ENCODE measurements around the gene OSM.

OSM gene

DNA sequence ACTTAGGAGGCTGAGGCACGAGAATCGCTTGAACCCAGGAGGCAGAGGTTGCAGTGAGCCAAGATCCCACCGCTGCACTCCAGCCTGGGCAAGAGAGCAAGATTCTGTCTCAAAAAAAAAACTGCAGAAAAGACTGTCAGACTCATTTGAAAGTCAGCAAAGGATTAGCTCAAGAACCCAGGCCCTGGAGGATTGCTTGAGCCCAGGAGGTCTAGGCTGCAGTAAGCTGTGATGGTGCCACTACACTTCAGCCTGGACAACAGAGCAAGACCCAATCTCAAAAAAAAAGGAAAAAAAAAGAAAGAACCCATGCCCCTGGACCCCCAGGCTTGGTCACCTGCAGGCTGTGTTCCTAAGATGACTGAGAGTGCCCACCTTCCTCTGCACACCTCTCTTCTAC lies 36.3 kb downstream of the OSM start:
- no peak for DNase-seq
- Histone ChIP-seq H3K27me3 (replicated peaks; ENCODE audit: insufficient read depth, low read length) (peaks cover 62% of the 10 kb centered on the region), H3K9me3 (replicated peaks; ENCODE audit: insufficient read depth, low read length) (no peaks in the 10 kb centered on the region), H2AFZ (ENCODE audit: low read length) (no peak overlapping the region), H3K36me3 (replicated peaks; ENCODE audit: insufficient read depth, low read length) (no peaks in the 10 kb centered on the region), H3K4me1 (ENCODE audit: low read length) (no peaks in the 10 kb centered on the region), H3K9me2 (replicated peaks; ENCODE audit: insufficient read depth, low read length) (no peaks in the 10 kb centered on the region), H3K4me3 (ENCODE audit: low read length) (no peak overlapping the region), H3F3A (ENCODE audit: insufficient read depth, low read length) (no peaks in the 10 kb centered on the region), H3K79me2 (ENCODE audit: low read length) (no peaks in the 10 kb centered on the region), H3K27ac (ENCODE audit: low read length) (no peak overlapping the region), H4K20me1 (ENCODE audit: insufficient read depth, low read length) (no peaks in the 10 kb centered on the region), H3K4me2 (ENCODE audit: low read depth, low read length) (no peak overlapping the region), H3K9ac (ENCODE audit: low read length) (no peak overlapping the region)
- no peak for TF ChIP-seq EZH2 (optimal IDR thresholded peaks at IDR 0.05; ENCODE audit: low read depth, low read length)
- TF ChIP-seq EZH2phosphoT487 (IDR thresholded peaks at IDR 0.05; ENCODE audit: low read length): no peak
- TF ChIP-seq, protein P1, sequence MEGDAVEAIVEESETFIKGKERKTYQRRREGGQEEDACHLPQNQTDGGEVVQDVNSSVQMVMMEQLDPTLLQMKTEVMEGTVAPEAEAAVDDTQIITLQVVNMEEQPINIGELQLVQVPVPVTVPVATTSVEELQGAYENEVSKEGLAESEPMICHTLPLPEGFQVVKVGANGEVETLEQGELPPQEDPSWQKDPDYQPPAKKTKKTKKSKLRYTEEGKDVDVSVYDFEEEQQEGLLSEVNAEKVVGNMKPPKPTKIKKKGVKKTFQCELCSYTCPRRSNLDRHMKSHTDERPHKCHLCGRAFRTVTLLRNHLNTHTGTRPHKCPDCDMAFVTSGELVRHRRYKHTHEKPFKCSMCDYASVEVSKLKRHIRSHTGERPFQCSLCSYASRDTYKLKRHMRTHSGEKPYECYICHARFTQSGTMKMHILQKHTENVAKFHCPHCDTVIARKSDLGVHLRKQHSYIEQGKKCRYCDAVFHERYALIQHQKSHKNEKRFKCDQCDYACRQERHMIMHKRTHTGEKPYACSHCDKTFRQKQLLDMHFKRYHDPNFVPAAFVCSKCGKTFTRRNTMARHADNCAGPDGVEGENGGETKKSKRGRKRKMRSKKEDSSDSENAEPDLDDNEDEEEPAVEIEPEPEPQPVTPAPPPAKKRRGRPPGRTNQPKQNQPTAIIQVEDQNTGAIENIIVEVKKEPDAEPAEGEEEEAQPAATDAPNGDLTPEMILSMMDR (IDR thresholded peaks at IDR 0.05; ENCODE audit: low read length): no peak

DNA sequence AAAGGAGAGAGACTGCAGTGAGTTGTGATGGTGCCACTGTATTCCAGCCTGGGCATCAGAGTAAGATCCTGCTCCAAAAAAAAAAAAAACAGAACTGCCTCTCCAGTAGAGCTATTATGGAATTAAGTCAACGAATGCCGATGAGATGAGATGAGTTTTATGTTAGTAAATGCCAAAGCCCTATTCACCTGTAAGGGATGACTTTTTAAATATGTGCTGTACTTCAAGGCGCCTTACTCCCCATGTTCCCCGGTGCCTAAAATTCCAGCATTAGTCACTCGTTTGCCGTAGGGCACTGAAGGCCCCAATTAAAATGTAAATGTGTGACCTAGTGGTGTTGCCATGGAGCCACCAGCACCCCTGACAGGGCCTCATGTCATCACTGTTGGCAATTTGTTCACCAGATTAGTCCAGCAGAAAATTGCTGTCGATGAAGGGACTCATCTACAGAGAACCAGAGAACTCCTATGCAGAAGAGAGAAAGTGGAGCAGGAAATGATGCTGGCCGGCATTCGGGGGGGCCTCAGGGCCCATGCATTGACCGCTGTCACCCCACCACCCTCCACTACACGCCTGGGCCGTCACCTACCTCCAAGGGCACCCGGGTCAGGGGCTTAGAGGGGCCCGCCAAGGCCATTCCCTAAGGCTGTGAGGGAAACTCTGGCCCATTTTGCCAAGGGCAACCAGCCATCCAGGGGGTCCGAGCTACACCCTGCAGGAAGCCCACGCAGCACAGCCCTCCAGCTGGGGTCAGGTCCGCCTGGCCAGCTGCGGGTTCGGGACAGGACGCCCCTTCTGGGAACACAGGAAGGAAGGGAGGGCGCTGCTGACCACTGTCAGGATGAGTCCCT lies 37.9 kb downstream of the OSM start:
- H3K9me3 ChIP-seq (replicated peaks; ENCODE audit: insufficient read depth, low read length): no peaks in the 10 kb centered on the region
- TF ChIP-seq EZH2phosphoT487 (IDR thresholded peaks at IDR 0.05; ENCODE audit: low read length) (no peak), EZH2 (optimal IDR thresholded peaks at IDR 0.05; ENCODE audit: low read depth, low read length) (no peak)
- TF ChIP-seq, protein P1 (IDR thresholded peaks at IDR 0.05; ENCODE audit: low read length): no peak
- H3K9ac ChIP-seq (ENCODE audit: low read length): no peak overlapping the region
- no peaks in the 10 kb centered on the region for H3K79me2 ChIP-seq (ENCODE audit: low read length)
- H3K4me1 ChIP-seq (ENCODE audit: low read length): peaks cover 16% of the 10 kb centered on the region
- H3K27me3 ChIP-seq (replicated peaks; ENCODE audit: insufficient read depth, low read length): peaks cover 65% of the 10 kb centered on the region
- H3K4me2 ChIP-seq (ENCODE audit: low read depth, low read length): no peak overlapping the region
- H3K4me3 ChIP-seq (ENCODE audit: low read length): no peak overlapping the region
- no peak overlapping the region for H3K27ac ChIP-seq (ENCODE audit: low read length)
- H2AFZ ChIP-seq (ENCODE audit: low read length): no peak overlapping the region
- DNase-seq: no peak
- peaks cover 11% of the 10 kb centered on the region for H3F3A ChIP-seq (ENCODE audit: insufficient read depth, low read length)
- H4K20me1 ChIP-seq (ENCODE audit: insufficient read depth, low read length): no peaks in the 10 kb centered on the region
- H3K36me3 ChIP-seq (replicated peaks; ENCODE audit: insufficient read depth, low read length): no peaks in the 10 kb centered on the region
- H3K9me2 ChIP-seq (replicated peaks; ENCODE audit: insufficient read depth, low read length): no peaks in the 10 kb centered on the region

DNA sequence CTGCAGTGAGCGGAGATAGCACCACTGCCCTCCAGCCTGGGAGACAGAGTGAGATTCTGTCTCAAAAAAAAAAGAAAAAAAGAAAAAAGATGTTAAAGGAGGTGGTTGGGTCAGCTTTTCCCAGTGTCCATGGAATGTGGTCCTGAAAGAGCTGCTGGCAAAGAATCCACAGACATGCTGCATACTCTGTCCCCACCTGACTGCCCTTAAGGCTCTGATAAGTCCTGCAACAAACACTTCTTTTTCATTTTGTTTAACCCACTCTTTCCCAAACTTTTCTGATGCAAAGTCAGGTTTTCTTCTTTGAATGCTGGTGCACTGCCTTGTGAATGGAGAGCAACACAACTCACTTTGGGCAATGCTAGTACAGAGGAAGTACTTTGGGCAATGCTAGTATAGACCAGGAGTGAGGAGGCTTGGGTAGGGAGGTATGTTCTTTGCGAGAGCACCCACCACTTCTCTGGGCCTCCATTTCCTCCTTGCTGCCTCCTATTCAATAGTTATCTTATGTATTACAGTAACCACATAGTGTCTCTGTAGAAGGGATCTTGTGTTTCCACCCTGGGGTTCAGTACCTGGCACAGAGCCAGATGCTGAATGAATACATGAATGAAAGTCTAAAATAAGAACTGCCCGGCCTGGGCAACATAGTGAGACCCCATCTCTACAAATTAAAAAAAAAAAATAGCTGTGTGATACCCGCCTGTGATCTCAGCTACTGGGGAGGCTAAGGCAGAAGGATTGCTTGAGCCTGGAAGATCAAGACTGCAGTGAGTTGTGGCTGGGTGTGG lies 39.0 kb downstream of the OSM start:
- Histone ChIP-seq H3K4me3 (ENCODE audit: low read length) (no peak overlapping the region), H3K9me2 (replicated peaks; ENCODE audit: insufficient read depth, low read length) (no peaks in the 10 kb centered on the region), H3K36me3 (replicated peaks; ENCODE audit: insufficient read depth, low read length) (no peaks in the 10 kb centered on the region), H3K4me2 (ENCODE audit: low read depth, low read length) (no peak overlapping the region), H3K27me3 (replicated peaks; ENCODE audit: insufficient read depth, low read length) (peaks cover 58% of the 10 kb centered on the region), H3K27ac (ENCODE audit: low read length) (no peak overlapping the region), H3K9ac (ENCODE audit: low read length) (no peak overlapping the region), H3K4me1 (ENCODE audit: low read length) (peaks cover 22% of the 10 kb centered on the region), H2AFZ (ENCODE audit: low read length) (no peak overlapping the region), H3F3A (ENCODE audit: insufficient read depth, low read length) (peaks cover 11% of the 10 kb centered on the region), H3K79me2 (ENCODE audit: low read length) (no peaks in the 10 kb centered on the region), H3K9me3 (replicated peaks; ENCODE audit: insufficient read depth, low read length) (no peaks in the 10 kb centered on the region), H4K20me1 (ENCODE audit: insufficient read depth, low read length) (no peaks in the 10 kb centered on the region)
- DNase-seq: no peak
- TF ChIP-seq, protein P1 (IDR thresholded peaks at IDR 0.05; ENCODE audit: low read length): no peak
- TF ChIP-seq EZH2 (optimal IDR thresholded peaks at IDR 0.05; ENCODE audit: low read depth, low read length) (no peak), EZH2phosphoT487 (IDR thresholded peaks at IDR 0.05; ENCODE audit: low read length) (no peak)
